Activated CD4-positive, alpha-beta T cell treated with anti-CD3 and anti-CD28 coated beads for 4 hours (primary cell): Measurements from ENCODE around the gene VEGFB.

ENCODE experiments used
- DNase-seq, 2 donors: peaks; one replicate each; pipeline ENCODE4 v3.0.0-alpha.2; 2020

The VEGFB gene

DNA sequence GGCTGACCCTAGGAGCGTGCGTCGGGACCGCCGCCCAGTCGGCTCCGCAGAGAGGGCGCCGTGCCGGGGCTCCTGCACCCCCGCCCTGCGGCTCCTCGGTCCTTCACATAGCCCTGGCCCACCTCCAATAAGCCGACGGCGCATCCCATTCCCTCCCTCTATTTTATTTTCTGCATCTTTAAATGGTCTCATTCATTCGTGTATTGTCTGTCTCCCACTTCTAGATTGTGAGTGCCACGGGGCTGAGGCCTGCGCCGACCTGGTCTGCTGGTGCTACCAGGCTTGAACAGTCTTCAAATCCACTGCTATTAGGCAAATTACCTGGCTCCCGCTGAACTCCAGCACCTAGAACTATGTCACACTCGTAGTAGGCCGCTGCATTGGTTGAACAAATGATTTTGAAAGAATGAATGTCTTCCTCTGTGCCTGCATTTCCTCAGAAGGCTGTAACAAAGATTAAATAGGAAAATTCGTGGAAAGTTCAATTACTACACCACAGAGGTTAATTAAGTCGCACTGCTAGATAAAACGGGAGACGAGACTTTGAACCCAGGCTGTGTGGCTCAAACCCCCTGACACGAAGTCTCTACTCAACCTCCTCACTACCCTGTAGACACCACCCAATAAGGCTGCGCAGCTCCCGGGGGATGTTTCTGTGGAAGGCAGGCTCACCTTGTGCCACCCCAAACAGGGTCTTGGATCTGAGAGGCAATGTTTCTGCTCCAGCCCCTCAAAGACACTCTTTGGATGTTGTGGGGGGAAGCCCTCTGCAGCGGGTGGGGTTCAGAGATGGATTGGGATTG lies 13.5 kb downstream of the VEGFB start:
- DNase-seq, result no peak

DNA sequence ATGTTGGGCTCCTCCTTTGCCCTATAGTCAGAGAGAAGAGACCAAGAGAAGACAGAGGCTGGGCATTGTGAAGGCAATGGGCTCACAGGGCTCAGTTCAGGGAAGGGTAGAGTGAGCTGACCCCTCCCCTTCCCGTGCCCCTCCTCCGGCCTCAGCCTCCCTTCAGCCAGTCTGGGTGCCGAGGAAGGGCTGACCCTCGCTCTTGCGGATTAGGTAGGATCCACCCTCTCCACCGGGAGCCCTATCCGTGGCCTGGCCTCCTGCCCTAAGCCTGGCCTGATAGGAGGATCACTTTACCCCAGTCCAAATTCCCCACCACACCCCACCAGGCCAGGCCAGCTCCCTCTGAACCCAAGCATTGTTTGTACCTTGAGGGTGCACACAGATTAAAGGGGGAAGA lies 14.2 kb downstream of the VEGFB start:
- DNase-seq, result no peak

DNA sequence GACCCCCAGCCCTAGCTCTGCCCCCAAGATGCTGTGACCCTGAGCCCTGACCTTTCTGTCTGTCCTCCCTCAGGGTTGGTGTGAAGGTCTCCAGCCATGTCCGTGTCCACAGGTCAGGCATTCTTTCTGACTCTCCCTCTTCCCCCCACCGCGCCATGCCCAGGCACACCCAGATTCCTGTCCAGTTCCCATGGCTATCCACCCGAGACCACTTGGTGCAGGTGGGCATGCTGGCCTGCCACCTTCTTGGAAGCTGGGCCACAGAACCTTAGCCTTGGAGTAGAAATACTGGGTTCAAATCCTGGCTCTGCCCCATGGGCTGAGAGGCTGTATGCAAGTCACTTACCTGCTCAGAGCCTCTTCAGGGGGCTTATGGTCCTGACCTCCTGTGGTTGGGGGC lies 14.7 kb downstream of the VEGFB start:
- DNase-seq, result no peak

DNA sequence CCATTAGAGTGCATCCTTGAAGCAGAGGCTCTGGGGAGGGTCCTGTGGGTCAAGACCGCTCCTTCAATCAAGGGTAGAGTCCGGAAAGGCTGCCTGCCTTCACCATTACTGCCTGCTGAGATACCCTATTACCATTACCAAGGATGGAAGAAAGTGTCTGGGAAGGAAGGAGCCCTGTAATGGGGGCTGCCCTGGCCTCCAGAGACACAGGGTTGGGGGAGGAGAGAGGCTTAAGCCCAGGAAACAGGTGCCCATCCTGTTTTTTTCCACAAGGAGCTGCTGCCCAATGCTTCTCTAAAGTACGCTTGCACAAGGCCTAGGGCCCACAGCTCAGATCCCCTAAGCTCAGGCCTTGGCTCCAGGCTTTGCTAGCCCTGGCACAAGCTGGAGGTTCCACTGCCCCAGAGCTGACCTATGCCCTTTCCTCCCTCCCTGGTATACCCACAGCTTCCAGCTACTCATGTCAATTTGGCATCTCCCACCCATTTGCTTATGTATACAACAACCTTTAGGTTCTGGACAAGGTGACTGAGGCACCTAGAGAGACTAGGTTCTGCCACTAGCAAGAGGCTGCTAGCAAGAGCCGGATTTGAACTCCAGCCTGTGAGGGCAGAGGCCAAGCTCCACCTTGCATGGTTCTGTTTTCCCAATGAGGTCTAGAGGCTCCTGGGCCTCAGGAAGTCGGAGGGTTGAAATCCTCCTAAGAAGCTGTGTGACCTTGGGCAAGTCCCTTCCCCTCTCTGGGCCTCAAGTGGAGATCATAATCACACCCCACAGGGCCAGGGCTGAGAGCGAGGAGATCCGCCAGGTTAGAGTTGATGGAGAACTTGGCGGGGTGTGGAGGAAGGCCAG lies 15.4 kb downstream of the VEGFB start:
- DNase-seq, result no peak

DNA sequence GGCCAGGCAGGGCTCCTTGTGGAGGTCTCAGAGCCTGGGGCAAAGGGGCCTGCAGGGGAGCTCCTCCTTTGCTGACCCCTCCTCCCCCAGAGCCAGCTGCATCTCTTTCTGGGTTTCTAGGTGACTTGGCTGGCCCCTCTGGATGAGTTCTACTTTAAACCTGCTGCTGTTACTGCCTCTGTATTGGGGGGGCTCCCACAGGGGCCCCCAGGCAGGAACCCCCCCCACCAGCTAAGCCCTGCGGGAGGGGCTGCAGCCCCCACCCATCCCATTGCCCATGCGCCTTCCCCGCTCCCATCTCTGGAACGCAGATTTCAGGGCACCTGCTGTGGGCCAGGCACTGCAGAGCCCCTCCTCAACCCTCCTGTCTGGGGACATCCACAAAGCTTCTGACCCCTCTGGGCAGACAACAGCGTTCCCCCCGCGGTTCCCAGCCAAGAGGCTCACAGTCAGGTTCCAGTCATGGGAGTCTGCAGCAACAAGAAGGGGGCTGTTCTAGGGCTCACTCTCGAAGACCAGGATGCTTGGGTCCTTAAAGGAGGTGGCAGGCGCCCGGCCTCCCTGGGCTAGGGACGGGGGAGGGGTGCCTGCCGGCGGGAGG lies 16.1 kb downstream of the VEGFB start:
- no peak for DNase-seq

DNA sequence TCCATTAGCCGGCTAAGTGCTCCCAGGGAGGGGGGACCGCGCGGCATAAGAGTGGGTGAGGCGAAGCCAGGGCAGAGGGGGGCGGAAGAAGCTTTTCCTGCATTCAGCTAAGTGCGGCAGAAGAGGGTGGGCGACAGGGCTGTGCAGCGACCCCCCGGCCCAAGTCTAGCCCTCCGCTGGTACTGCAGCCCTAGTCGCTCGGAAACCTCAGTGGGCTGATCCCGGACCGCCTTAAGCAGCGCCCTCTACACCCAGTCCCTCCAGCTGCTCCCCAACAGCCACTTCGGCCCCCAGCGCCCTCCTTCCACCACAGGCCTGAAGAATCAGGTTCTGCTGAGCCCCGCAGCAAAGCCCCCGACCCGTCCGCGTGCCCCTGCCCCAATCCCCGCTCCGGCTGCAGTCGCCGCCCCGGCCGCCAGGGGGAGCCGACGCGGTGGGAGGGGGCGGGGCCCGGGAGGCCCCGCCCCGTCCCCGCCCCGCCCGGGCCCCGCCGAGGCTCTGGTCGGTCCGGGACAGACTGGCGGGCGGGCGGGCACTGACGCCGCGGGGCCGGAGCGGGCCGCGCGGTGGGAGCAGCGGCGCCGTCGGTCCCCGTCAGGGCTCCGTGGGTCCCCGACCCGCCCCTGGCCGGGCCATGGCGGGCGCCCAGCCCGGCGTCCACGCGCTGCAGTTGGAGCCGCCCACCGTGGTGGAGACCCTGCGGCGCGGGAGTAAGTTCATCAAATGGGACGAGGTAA lies 16.8 kb downstream of the VEGFB start, which contains the start of gene PLCB3:
Gene PLCB3, plus strand, starts transcription at position 515 of the 737 bp plus-strand sequence. Its CDS starts 120 bp downstream, at position 635.
- DNase-seq, result peak; percentile 59 to 63

DNA sequence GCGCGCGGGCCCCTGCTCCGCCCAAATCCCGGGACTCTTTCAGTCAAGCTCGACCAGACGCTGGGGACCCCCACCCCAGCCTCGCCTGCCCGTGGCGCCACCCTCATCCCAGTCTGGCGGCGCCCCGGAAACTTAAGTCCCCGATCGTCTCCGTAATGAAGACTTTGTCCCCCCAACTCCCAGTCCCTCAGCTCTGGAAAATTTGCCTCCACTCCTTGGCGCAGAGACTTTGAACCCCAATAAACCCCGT lies 17.3 kb downstream of the VEGFB start:
- DNase-seq, result no peak

DNA sequence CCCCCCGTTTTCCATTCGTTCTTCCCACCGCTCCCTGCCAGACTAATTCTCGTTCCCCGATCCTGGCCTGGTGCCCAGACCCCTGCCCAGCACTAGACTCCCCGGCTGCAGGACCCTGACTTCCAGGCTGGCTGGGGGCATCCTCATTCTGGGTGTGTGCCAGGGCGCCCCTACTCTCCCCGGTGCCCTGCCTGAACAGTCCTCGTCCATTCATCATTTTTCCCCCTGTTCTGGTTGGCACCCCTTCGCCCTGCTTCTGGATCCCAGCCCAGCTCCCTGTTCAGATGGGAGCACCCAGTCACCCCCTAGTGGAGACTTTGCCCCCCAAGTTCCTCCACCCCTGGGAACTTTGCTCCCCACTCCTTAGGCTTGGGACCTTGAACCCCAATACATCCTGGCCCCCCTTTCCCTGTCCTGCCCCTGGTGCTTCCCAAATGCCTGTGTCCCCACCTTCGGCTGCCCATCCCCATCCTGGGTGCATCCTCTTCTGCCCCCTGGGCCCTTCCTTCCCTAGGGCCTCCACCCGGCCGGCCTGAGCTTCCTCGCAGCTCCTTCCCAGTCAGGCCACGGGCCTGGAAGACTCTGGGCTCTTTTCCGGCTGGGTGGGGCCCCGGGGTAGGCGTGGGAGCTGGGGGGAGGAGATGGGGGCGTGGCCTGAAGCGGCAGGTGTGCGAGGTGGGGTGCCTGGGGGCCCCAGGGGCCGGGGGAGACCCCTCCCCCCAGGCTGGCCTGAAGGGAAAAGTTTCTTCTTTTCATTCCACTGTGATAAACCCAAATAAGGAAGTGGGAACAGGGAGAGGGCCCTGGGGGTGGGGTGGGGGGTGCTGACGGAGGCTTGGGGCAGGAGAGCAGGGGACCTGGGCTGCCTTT lies 17.9 kb downstream of the VEGFB start:
- no peak for DNase-seq

DNA sequence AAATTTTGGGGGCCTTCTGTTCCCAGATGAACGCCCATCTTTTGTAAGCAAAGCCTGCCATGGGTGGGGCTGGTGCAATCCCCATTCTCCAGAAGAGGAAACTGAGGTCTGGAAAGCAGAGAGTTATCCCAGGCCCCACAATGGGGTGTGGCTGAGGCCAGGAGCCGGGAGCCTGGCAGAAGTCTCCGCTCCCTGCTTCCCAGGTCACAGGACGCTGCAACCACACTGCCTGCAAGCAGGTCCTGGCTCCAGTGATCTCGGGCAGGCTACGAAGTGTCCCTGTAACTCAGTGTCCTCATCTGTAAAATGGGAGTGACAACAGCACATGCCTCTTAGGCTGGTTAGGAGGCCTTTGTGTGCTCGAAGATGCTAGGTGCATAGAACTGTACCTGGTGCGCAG lies 18.7 kb downstream of the VEGFB start:
- no peak for DNase-seq

DNA sequence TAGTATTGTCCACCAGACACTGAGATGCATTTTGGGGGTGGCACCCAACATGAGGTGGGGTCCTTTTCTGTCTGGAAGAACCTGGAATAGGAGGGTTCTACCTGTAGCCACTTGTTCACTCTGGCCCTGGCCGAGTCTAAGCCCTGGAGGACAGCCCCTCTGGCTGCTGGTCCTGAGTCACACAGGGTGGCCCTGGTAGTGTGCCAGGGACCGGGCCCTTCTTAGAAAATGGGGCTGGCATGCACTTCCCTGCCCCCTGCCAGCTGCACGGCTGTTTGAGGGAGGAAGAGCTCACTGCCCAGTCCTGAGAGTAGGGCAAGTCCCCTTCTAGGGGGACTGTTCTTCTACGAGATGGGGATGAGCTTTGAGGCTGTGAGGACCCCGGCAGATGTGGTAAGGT lies 19.1 kb downstream of the VEGFB start:
- DNase-seq, result no peak

DNA sequence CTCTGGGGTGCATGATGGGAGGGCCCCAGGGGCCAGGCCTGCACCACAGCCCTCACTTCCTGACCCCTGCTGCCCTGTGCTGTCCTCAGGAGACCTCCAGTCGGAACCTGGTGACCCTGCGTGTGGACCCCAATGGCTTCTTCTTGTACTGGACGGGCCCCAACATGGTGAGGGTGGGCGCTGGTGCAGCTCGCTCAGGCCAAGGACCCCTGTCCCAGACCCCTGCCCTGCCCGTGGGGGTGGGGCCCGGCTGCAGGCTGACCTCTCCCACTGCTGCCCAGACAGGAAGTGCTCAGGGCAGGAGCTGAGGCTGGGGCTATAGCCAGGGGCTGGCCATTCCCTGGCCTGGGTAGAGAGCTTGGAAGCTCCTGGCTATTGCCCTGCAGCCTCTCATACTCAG lies 19.9 kb downstream of the VEGFB start:
- DNase-seq, result no peak

DNA sequence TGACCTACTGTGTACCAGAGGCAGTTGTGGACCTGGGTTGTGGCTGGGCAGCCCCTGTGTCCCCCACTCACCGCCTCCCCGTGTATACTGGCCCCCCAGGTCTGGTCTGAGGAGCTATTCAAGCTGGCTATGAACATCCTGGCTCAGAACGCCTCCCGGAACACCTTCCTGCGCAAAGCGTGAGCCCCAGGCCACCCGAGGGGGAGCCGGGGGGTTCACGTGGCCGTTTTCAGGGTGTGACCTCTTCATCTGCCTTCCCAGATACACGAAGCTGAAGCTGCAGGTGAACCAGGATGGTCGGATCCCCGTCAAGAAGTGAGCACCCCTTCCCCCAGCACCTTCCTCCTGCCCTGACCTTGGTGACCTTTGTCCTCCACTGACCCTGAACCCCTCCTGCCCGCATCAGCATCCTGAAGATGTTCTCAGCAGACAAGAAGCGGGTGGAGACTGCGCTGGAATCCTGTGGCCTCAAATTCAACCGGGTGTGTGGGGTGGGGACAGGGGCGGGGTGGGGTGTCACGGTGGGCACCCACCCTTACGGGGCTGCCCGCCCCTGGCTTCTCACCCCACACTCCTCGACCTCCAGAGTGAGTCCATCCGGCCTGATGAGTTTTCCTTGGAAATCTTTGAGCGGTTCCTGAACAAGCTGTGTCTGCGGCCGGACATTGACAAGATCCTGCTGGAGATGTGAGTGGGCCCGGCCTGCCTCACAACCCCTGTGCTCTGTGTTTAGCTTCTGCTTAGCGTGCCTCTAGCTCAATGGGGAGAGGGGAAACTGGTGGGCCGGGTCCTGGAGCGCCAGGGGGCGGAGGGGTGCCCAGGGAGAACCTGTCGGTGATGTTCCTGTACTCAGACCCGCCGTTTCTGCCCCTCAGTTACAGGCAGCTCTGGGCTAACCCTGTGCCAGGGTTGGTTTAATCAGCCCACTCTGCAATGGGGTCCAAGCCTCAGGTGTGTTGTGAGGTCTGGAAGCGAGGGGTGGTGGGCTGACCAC lies 21.0 kb downstream of the VEGFB start:
- no peak for DNase-seq

DNA sequence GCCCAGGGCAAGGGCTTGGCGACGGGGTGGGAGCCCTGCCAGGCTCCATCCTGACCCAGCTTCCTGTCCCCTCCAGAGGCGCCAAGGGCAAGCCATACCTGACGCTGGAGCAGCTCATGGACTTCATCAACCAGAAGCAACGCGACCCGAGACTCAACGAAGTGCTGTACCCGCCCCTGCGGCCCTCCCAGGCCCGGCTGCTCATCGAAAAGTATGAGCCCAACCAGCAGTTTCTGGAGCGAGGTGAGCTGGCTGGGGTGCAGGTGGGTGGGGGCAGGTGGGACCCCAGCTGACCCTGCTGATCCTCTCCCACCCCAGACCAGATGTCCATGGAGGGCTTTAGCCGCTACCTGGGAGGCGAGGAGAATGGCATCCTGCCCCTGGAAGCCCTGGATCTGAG lies 21.9 kb downstream of the VEGFB start:
- DNase-seq, result no peak

DNA sequence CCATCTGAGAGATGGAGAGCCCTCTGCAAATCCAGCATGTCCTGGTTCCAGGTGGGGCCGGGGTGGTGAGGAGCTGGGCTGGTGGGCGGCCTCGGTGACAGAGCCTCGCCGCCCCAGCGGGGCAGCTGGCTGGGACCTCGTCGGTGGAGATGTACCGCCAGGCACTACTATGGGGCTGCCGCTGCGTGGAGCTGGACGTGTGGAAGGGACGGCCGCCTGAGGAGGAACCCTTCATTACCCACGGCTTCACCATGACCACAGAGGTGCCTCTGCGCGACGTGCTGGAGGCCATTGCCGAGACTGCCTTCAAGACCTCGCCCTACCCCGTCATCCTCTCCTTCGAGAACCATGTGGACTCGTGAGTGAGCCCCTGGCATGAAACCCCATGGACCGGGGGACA lies 24.0 kb downstream of the VEGFB start:
- no peak for DNase-seq

DNA sequence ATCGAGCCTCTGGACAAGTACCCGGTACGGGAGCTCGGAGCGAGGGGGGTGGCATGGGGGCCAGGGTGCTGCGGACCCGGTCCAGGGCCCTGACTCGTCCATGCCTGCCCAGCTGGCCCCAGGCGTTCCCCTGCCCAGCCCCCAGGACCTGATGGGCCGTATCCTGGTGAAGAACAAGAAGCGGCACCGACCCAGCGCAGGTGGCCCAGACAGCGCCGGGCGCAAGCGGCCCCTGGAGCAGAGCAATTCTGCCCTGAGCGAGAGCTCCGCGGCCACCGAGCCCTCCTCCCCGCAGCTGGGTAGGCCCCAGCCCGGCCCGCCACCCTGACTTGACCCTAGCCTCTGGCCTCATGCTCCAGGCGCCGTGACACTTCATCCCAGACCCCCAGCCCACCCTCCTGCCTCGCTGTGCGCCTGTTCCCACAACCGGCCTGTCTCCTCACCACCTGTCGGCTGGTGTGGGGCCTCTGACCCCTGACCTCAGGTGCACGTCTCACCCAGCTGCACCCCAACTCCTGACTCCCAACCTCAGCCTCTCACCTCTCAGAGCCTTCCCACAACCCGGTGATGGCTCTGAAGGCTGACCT lies 24.7 kb downstream of the VEGFB start:
- no peak for DNase-seq

DNA sequence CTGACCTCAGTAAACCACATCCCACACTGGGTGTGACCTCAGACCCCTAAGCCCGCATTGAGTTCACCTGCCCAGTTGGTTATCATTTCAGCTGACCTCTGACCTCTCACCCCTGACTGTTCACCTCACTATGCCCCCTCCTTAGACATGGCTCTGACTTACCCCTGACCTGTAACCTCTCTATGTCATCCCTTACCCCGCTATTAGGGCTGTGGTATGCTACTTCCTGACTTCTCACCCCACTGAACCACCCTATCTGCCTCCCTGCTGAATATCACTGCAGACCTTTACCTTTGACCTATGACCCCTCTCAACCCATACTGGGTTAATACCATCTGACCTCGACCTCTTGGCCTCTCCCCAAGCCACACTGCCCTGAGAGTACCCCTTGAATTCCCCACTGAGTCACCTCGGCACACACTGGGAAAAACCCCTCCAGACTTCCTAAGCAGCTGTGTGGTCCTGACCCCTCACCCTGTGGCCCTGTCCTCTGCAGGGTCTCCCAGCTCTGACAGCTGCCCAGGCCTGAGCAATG lies 25.2 kb downstream of the VEGFB start:
- DNase-seq, result no peak

DNA sequence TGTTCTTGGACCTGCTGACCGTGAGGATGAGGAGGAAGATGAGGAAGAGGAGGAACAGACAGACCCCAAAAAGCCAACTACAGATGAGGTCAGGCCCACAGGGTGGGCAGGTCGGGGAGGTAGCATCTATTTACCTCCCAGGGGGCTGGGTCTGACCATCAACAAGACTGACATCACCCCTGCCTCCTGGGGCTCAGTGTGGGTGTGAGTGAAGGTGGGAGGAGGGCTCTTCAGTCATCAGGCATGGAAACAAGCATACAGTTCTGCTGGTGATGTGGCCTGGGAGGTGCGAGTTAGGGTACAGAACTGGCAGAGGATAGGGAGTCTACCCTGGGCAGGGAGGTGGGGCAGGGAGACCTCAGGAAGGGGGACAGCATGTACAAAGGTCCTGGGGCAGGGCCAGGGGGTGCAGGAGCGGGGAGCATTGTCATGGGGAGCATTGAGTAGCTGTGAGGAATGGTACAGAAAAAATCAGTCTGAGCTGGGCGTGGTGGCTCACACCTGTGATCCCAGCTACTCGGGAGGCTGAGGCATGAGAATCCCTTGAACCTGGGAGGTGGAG lies 25.8 kb downstream of the VEGFB start:
- no peak for DNase-seq

DNA sequence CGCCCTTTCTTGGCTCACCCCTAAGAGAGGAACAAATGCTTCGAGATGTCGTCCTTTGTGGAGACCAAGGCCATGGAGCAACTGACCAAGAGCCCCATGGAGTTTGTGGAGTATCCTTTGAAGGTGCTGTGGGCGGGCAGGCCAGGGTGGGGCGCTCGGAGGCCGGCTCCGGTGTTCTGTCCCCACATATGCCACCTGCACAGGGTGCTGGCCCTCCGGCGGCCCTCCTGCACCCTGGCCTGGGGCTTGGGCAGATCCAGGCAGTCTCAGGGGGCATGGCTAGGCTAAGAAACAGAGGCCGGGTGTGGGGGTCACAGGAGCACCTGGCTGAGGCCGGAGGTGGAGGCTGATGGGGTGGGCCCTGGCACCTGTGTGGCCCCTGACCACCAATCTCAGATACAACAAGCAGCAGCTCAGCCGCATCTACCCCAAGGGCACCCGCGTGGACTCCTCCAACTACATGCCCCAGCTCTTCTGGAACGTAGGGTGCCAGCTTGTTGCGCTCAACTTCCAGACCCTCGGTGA lies 27.2 kb downstream of the VEGFB start:
- no peak for DNase-seq

DNA sequence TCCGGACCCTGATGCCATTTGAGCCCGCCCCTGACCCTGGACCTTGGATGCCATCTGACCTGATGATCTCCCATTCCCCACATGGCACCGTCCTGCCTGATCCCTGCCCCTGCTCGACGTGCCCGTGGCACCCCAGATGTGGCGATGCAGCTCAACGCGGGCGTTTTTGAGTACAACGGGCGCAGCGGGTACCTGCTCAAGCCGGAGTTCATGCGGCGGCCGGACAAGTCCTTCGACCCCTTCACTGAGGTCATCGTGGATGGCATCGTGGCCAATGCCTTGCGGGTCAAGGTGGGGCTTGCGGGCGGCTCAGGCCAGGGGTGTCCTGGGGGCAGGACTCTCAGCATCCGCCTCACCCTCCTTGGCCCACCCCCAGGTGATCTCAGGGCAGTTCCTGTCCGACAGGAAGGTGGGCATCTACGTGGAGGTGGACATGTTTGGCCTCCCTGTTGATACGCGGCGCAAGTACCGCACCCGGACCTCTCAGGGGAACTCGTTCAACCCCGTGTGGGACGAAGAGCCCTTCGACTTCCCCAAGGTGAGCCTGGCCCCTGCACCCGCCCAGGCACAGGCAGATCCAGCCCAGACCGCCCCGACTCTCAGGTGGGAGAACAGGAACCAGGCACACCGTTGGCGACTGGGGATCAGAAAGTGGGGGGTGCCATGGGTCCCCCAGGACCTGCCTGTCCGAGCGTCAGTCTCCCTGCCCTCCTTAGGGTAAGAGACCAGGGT lies 28.1 kb downstream of the VEGFB start:
- no peak for DNase-seq
